ENCODE measurements around the gene COL4A5. TPM values are rescaled to one million over a fixed set of nuclear protein-coding genes. Genes with fewer than 3 reads are reported as not detected.

The COL4A5 gene
- 1 to 10 TPM in 1 of 2 donors, under 1 TPM in 1; 0.67 to 1.4 TPM for total RNA-seq

DNA sequence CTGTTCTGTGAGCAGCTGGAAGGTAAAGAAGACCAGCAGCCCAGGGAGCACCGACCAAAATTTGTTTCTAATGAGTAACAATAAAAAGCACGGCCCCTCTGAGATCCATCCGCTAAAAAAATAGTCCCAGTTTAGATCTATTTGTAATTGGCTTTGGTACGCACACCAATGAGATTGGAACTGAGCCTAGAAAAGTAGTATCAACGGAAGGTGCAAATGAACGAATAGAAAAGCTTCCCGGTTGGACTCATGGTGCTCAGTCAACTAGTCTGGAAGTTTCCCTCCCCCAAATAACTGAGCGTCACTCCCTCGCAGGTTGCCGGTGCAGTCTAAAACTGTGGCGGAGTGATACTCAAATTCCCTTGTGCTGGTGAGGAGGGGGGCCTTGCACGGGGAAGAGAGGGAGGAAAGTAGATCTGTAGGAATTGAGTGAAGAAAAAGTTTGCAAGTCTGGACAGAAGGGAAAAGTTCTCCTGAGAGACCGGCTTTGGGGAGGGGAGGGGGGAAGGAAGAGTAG, at the start of gene COL4A5:
Gene COL4A5, plus strand, starts transcription at position 413 of the 517 bp plus-strand sequence. CDS start 288 bp downstream, outside the sequence.

DNA sequence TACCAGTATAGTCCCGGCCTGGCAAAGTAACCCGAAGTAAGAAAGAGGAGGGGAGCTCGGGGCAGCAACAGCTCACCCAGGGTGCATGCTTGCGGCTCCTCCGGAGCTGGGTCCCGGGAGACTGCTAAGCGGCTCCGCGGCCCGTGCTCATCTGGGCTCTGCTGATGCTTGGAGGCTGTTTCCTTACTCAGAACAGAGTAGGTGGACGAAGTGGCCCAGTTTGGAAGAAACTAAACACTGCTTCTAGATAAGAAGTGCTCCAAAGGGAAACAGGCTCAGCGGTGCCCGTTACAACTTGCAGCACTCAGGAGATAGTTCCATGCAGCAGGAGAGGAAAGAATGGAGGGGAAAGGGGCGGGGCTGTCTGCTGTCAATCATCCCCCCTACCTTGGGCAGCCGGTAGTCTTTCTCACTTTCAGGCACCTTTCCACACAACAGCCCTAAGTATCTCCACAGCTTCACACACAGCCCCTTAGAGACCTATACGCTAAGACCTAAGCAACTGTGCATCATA, 1.5 kb upstream of the COL4A5 start, which contains the start of gene COL4A6:
Gene COL4A6, minus strand, starts transcription at position 313 of the 514 bp plus-strand sequence. Its CDS starts 226 bp downstream, at position 87.

DNA sequence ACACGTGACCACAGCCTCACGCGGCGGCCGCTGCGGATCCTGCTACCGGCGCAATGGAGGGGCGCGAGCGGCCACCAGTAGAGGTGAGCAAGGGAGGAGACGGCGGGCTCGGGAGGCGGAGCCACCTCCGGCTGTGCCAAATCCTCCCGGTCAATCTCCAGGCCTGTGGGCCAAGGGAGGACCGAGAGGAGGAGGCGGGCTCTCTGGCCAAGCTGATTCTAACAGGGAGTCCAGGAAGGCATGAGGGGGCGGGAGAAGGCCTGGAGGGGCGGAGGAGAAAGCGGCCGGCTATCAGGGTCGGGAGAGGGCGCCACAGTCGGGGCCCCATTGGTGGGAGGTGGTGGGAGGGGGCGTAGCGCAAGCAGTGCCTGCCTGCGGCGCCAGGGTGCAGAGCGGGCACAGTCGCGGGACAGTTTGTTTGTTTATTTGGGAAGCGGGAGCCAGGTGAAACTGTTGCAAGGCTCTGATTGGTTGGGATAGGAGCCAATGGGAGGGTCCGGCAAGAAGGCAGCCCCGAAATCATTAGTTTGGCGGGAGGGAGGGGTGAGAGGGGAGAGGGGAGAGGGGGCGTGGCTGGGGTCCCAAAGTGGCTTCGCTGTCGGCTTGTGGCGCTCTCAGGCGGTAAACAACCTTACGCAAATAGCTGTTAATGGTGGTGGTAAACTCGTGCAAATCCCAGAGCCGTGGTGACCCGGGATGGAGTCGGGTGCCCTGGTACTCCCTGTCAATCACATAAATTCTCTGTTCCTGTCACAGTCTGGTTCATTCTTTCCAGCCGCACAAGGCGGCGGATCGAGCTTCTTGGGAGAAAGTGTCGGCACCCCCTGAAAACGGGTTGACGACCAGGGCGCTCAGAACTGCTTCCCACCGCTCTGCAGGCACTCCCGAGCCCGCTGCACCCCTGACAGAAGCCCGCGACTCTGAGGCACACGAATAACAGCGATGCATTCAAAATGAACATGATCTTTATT, 297.2 kb downstream of the COL4A5 start, which contains the start of gene IRS4:
Gene IRS4, minus strand, starts transcription at position 55 of the 971 bp plus-strand sequence.

Small RNAs within 50 kb of the gene (small RNA-seq; reads per million reads assigned to genes)
- 0 reads per million in 2 donors for gene RF00019

Other genes starting within 250 kb of the COL4A5 start
- not detected for gene COL4A6, start 1.4 kb upstream of the COL4A5 start, total RNA-seq